B cell (primary cell): ENCODE measurements around the gene WARS2. TPM values are rescaled to one million over a fixed set of nuclear protein-coding genes. Genes with fewer than 3 reads are reported as not detected.

Source experiments
- ATAC-seq: fragments of 200-7000 bp; cut with Tn5 transposase; one replicate; pipeline ENCODE4 v1.10.0; 2021; ENCODE audit warnings: low read depth, mild to moderate bottlenecking, moderate number of reproducible peaks, moderate library complexity
- CTCF ChIA-PET: fragments of 350-600 bp; sonication (Branson Sonifier 250); formaldehyde crosslinking; loops from one replicate; lab custom pipeline; 2021; ENCODE audit warnings: antibody characterized with exemption, inconsistent platforms; lab: Charles Lee
- POLR2A ChIA-PET: fragments of 350-600 bp; sonication (Branson Sonifier 250); formaldehyde crosslinking; loops from one replicate; lab custom pipeline; 2021; ENCODE audit warnings: antibody characterized with exemption; lab: Charles Lee
- DNase-seq: peaks from one replicate; pipeline ENCODE4 v3.0.0; 2013
- H2AFZ ChIP-seq: 2 replicates; pipeline ENCODE4 v1.6.1; 2012; ENCODE audit warnings: mild to moderate bottlenecking, low read depth, low read length; ENCODE audit not compliant: insufficient read depth, poor library complexity, severe bottlenecking
- H3K27ac ChIP-seq, 2 donors: 1 replicate in 1 of 2; 2 replicates in 1 of 2; pipeline ENCODE4 v1.5.1; 2012 to 2013; ENCODE audit warnings: low read length in 2 of 2, mild to moderate bottlenecking in 2 of 2, moderate library complexity in 1 of 2
- H3K27me3 ChIP-seq, 4 experiments: fragments of 200-600 bp in 1 of 4; sonication (generic) in 1 of 4; replicated peaks in 1 of 4; 1 replicate in 2 of 4; 2 replicates in 2 of 4; pipeline versions ENCODE4 v1.6.1 to v1.7.0; 2013 to 2016; ENCODE audit warnings: low read length in 3 of 4, mild to moderate bottlenecking in 2 of 4, mixed read lengths in 1 of 4, moderate library complexity in 1 of 4; ENCODE audit not compliant: insufficient read depth in 4 of 4, control insufficient read depth in 3 of 4; ENCODE audit errors: control extremely low read depth in 1 of 4
- H3K36me3 ChIP-seq, 2 experiments: replicated peaks in 1 of 2; 1 replicate in 1 of 2; 2 replicates in 1 of 2; pipeline versions ENCODE4 v1.6.1 to v1.7.1; 2013; ENCODE audit warnings: low read length in 1 of 2; ENCODE audit not compliant: insufficient read depth in 2 of 2, control insufficient read depth in 1 of 2; ENCODE audit errors: control extremely low read depth in 1 of 2, extremely low read depth in 1 of 2
- H3K4me1 ChIP-seq, 2 donors: fragments of 200-600 bp in 1 of 2; sonication (generic) in 1 of 2; 1 replicate in 1 of 2; 2 replicates in 1 of 2; pipeline versions ENCODE4 v1.5.1 to v1.6.1; 2013 to 2017; ENCODE audit warnings: low read length in 2 of 2; ENCODE audit not compliant: control insufficient read depth in 2 of 2, insufficient read depth in 2 of 2
- H3K4me2 ChIP-seq: replicated peaks from 2 replicates; pipeline ENCODE3; 2012; ENCODE audit warnings: mild to moderate bottlenecking, low read depth, low read length; ENCODE audit not compliant: poor library complexity, severe bottlenecking
- H3K4me3 ChIP-seq, 5 experiments: fragments of 200-600 bp in 1 of 5; sonication (generic) in 1 of 5; 1 replicate in 3 of 5; 2 replicates in 2 of 5; pipeline versions ENCODE4 v1.5.1 to v1.7.0; 2011 to 2016; ENCODE audit warnings: low read length in 4 of 5, mild to moderate bottlenecking in 4 of 5, low read depth in 2 of 5, control low read depth in 1 of 5, moderate library complexity in 1 of 5; ENCODE audit not compliant: insufficient read depth in 1 of 5; ENCODE audit errors: control extremely low read depth in 1 of 5, extremely low read depth in 1 of 5
- H3K79me2 ChIP-seq: fragments of 200-600 bp; sonication (generic); one replicate; pipeline ENCODE4 v1.6.0; 2016; ENCODE audit warnings: low read length; ENCODE audit not compliant: control insufficient read depth, insufficient read depth
- H3K9ac ChIP-seq: fragments of 200-600 bp; sonication (generic); 2 replicates; pipeline ENCODE4 v1.6.1; 2017; ENCODE audit warnings: mild to moderate bottlenecking, low read length, moderate library complexity
- H3K9me3 ChIP-seq, 3 donors: one replicate each; pipeline versions ENCODE4 v1.6.1 to v1.7.1; 2013; ENCODE audit warnings: low read length in 2 of 3; ENCODE audit not compliant: control insufficient read depth in 2 of 3, insufficient read depth in 1 of 3; ENCODE audit errors: control extremely low read depth in 1 of 3
- H4K20me1 ChIP-seq: 2 replicates; pipeline ENCODE4 v1.6.0; 2012; ENCODE audit warnings: mild to moderate bottlenecking, low read length; ENCODE audit not compliant: insufficient read depth, control insufficient read depth, poor library complexity, severe bottlenecking
- H3K27ac Mint-ChIP-seq: one replicate; pipeline ENCODE4 v1.8.0; 2021; ENCODE audit warnings: mixed read lengths
- H3K27me3 Mint-ChIP-seq: one replicate; pipeline ENCODE4 v1.8.0; 2021; ENCODE audit warnings: mixed read lengths
- H3K4me1 Mint-ChIP-seq: one replicate; pipeline ENCODE4 v1.8.0; 2021; ENCODE audit warnings: mixed read lengths
- H3K4me3 Mint-ChIP-seq: one replicate; pipeline ENCODE4 v1.8.0; 2021; ENCODE audit warnings: mixed read lengths
- H3K9me3 Mint-ChIP-seq: one replicate; pipeline ENCODE4 v1.8.0; 2022; ENCODE audit warnings: mixed read lengths; ENCODE audit not compliant: insufficient read depth
- CTCF ChIP-seq: fragments of 200-600 bp; IDR thresholded peaks from one replicate; pipeline ENCODE4 v1.8.0; 2022; ENCODE audit warnings: antibody characterized with exemption, mild to moderate bottlenecking
- EZH2 ChIP-seq: IDR thresholded peaks from 2 replicates; pipeline ENCODE4 v1.6.1; 2012; ENCODE audit warnings: borderline replicate concordance, low read depth, mild to moderate bottlenecking, moderate library complexity, low read length; ENCODE audit not compliant: insufficient read depth, poor library complexity, severe bottlenecking
- WGBS: methylation state at CpG from one replicate; pipeline ENCODE4 v1.1.5; 2013; ENCODE audit warnings: missing lambda C conversion rate; ENCODE audit not compliant: insufficient coverage; 5-methylcytosine and 5-hydroxymethylcytosine counted together
- intact Hi-C: fragments of 100-400 bp; cut with micrococcal nuclease; formaldehyde crosslinking; loops from one replicate; pipeline ENCODE4 v1.10.0; 2022
- polyA plus RNA-seq: library from polyadenylated mRNA; depleted of rRNA; stranded (reverse); fragments of >200 nt; gene quantifications from 2 replicates; pipeline ENCODE4 v1.2.3, GENCODE V29; 2012
- total RNA-seq, 2 donors: library from RNA; stranded (reverse); fragments of 120-200 nt in 1 of 2; gene quantifications; 1 replicate in 1 of 2; 2 replicates in 1 of 2; pipeline versions ENCODE4 v1.2.3 to v1.2.4, GENCODE V29; 2013 to 2022

Gene WARS2
- total and polyA plus RNA-seq, 2 donors (not counting 1 experiment from before 2014, with no cell fraction given): 4.2 to 14.3 TPM

GRCh38 chr1:118991448-118991847 lies 149.0 kb downstream of the WARS2 start:
- CTCF ChIA-PET: no interaction called here
- H3K27me3 ChIP-seq: peaks cover 0 to 98% (median 82%) of the 10 kb centered on the region in 4 experiments

More at GRCh38 chr1:118991448-118991847, 149.0 kb downstream of the WARS2 start:
- Histone ChIP-seq H3K4me3 (no peak overlapping the region), H3K9ac (no peak overlapping the region), H3K4me2 (no peak overlapping the region), H4K20me1 (no peaks in the 10 kb centered on the region), H2AFZ (no peak overlapping the region), H3K27ac (no peak overlapping the region), H3K79me2 (no peaks in the 10 kb centered on the region), H3K36me3 (no peaks in the 10 kb centered on the region), H3K4me1 (peaks cover 25 to 26% of the 10 kb centered on the region in 2 donors), H3K9me3 (peaks cover 0 to 73% (median 17%) of the 10 kb centered on the region in 3 donors)
- no peak for DNase-seq
- intact Hi-C loops: no loop called here
- WGBS: 28% methylated on average over 2 of the region's 4 CpGs
- Mint-ChIP-seq H3K9me3 (peaks cover 3% of the 10 kb centered on the region), H3K27ac (no peak overlapping the region), H3K27me3 (peaks cover 68% of the 10 kb centered on the region), H3K4me3 (no peak overlapping the region), H3K4me1 (peaks cover 9% of the 10 kb centered on the region)
- TF ChIP-seq EZH2 (no peak), CTCF (no peak)
- no peak for ATAC-seq
- POLR2A ChIA-PET: no interaction called here
